ENCODE measurements around the gene ARHGEF4. TPM values are rescaled to one million over a fixed set of nuclear protein-coding genes. Genes with fewer than 3 reads are reported as not detected.

ARHGEF4 gene
- total and polyA plus RNA-seq, 10 of the 15 experiments (the other 5 are each of a cell fraction or from before 2014, with no cell fraction given), result 0.02 to 0.24 (median 0.16) TPM; not detected in 6

- H3K9ac ChIP-seq (ENCODE audit: control insufficient read depth, insufficient read depth, low read length), result no peak overlapping the region
- TF ChIP-seq, protein P1, sequence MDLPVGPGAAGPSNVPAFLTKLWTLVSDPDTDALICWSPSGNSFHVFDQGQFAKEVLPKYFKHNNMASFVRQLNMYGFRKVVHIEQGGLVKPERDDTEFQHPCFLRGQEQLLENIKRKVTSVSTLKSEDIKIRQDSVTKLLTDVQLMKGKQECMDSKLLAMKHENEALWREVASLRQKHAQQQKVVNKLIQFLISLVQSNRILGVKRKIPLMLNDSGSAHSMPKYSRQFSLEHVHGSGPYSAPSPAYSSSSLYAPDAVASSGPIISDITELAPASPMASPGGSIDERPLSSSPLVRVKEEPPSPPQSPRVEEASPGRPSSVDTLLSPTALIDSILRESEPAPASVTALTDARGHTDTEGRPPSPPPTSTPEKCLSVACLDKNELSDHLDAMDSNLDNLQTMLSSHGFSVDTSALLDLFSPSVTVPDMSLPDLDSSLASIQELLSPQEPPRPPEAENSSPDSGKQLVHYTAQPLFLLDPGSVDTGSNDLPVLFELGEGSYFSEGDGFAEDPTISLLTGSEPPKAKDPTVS (IDR thresholded peaks at IDR 0.05; ENCODE audit: low read depth, low read length), result no peak
- TF ChIP-seq E4F1 (IDR thresholded peaks at IDR 0.05; ENCODE audit: borderline replicate concordance, partially characterized antibody) (no peak), JUNB (IDR thresholded peaks at IDR 0.05) (no peak), CREB1 (IDR thresholded peaks at IDR 0.05; ENCODE audit: low read depth) (no peak), SMC3 (IDR thresholded peaks at IDR 0.05; ENCODE audit: borderline replicate concordance, low read length) (no peak), CREM (IDR thresholded peaks at IDR 0.05; ENCODE audit: low read depth) (no peak)
- ATAC-seq (no peak), FAIRE-seq (no peak), DNase-seq (ENCODE audit: low read depth, low spot score) (no peak)
- in situ Hi-C loops (cut with MboI) (no loop called here), intact Hi-C loops (cut with micrococcal nuclease; ENCODE audit: unreplicated experiment) (no loop called here)
- WGBS (ENCODE audit: insufficient coverage, insufficient replicate concordance, low lambda C conversion rate, missing lambda C conversion rate), result 28% methylated on average over 10 of the region's 10 CpGs
- ChIA-PET POLR2A (no interaction called here), SMC1A (ENCODE audit: uncharacterized antibody, unreplicated experiment) (interaction anchor here (1.0 kb wide), 1 partner anchor 10 kb away, joined by 3 read pairs; no protein-coding TSS in a partner anchor), CTCF (interaction anchor here (0.5 to 1.4 kb wide), 4 partner anchors 30 to 268 kb away, joined by 3 to 5 read pairs (median 4); no protein-coding TSS in a partner anchor), RAD21 (ENCODE audit: unreplicated experiment) (interaction anchor here (1.0 kb wide), 2 partner anchors 30 to 47 kb away, joined by 3 read pairs; no protein-coding TSS in a partner anchor)
- H3K27ac ChIP-seq (ENCODE audit: control insufficient read depth, insufficient read depth), result no peak overlapping the region
- no peaks in the 10 kb centered on the region for H3K4me1 ChIP-seq (ENCODE audit: control insufficient read depth, insufficient read depth, low read length)
- no peak overlapping the region for H2AFZ ChIP-seq (ENCODE audit: control insufficient read depth, low read depth, low read length)
- H3K79me2 ChIP-seq (ENCODE audit: control insufficient read depth, insufficient read depth, low read length), result no peaks in the 10 kb centered on the region
- no peak overlapping the region for H3K4me3 ChIP-seq
- H3K9me3 ChIP-seq (replicated peaks; ENCODE audit: control insufficient read depth, insufficient read depth, low read length), result no peaks in the 10 kb centered on the region
- no peaks in the 10 kb centered on the region; a peak in 1 of 4 replicates for H3K27me3 ChIP-seq (replicated peaks in 1 of 2; ENCODE audit: control insufficient read depth in 2 of 2, insufficient read depth in 2 of 2, low read length in 1 of 2)
- no peaks in the 10 kb centered on the region for H4K20me1 ChIP-seq (ENCODE audit: control insufficient read depth, insufficient read depth)
- BruUV-seq (replicated peaks), result no TSS peak
- no peaks in the 10 kb centered on the region for H3K36me3 ChIP-seq (ENCODE audit: control insufficient read depth in 2 of 2, insufficient read depth in 2 of 2, low read length in 1 of 2)
- no peak overlapping the region for H3K4me2 ChIP-seq (ENCODE audit: control insufficient read depth, insufficient read depth)
Observed at GRCh38 chr2:130844161-130844560, 7.4 kb downstream of the ARHGEF4 start.
